GM23248 (cell line): Measurements from ENCODE around the gene GAS7. TPM values are rescaled to one million over a fixed set of nuclear protein-coding genes. Genes with fewer than 3 reads are reported as not detected.
A peak's percentile ranks its signal among the peaks of the same experiment; 100 is the strongest.

Experiments used
- DNase-seq: peaks from one replicate; pipeline ENCODE4 v3.0.0-alpha.2; 2015
- H2AFZ ChIP-seq: fragments of 200-600 bp; sonication (generic); 2 replicates; pipeline ENCODE4 v1.6.1; 2016; ENCODE audit warnings: antibody characterized with exemption
- H3F3A ChIP-seq: fragments of 200-600 bp; sonication (generic); 2 replicates; pipeline ENCODE4 v1.6.1; 2016; ENCODE audit warnings: mild to moderate bottlenecking, antibody characterized with exemption, mixed run types; ENCODE audit not compliant: insufficient read depth
- H3K27ac ChIP-seq: fragments of 200-600 bp; sonication (generic); 2 replicates; pipeline ENCODE4 v1.5.1; 2016; ENCODE audit warnings: mild to moderate bottlenecking
- H3K27me3 ChIP-seq: fragments of 200-600 bp; sonication (generic); replicated peaks from 2 replicates; pipeline ENCODE4 v1.6.1; 2016; ENCODE audit warnings: mild to moderate bottlenecking; ENCODE audit not compliant: insufficient read depth
- H3K36me3 ChIP-seq: fragments of 200-600 bp; sonication (generic); 2 replicates; pipeline ENCODE4 v1.6.1; 2016; ENCODE audit warnings: low read depth, mild to moderate bottlenecking
- H3K4me1 ChIP-seq: fragments of 200-600 bp; sonication (generic); 2 replicates; pipeline ENCODE4 v1.6.1; 2016; ENCODE audit warnings: mild to moderate bottlenecking; ENCODE audit not compliant: insufficient read depth
- H3K4me2 ChIP-seq: fragments of 200-600 bp; sonication (generic); one replicate; pipeline ENCODE4 v1.6.1; 2016; ENCODE audit warnings: mild to moderate bottlenecking; ENCODE audit not compliant: unreplicated experiment
- H3K4me3 ChIP-seq: fragments of 200-600 bp; sonication (generic); 2 replicates; pipeline ENCODE4 v1.5.1; 2016; ENCODE audit warnings: mild to moderate bottlenecking
- H3K79me2 ChIP-seq: fragments of 200-600 bp; sonication (generic); 2 replicates; pipeline ENCODE4 v1.6.1; 2016; ENCODE audit warnings: mild to moderate bottlenecking; ENCODE audit not compliant: insufficient read depth
- H3K9ac ChIP-seq: fragments of 200-600 bp; sonication (generic); 2 replicates; pipeline ENCODE4 v1.6.1; 2016; ENCODE audit warnings: mild to moderate bottlenecking
- H3K9me2 ChIP-seq: fragments of 200-600 bp; sonication (generic); 2 replicates; pipeline ENCODE4 v1.6.1; 2016; ENCODE audit warnings: mixed run types, mild to moderate bottlenecking, moderate library complexity; ENCODE audit not compliant: insufficient read depth
- H3K9me3 ChIP-seq: fragments of 200-600 bp; sonication (generic); one replicate; pipeline ENCODE4 v1.6.1; 2017; ENCODE audit warnings: low read depth
- H4K20me1 ChIP-seq: fragments of 200-600 bp; sonication (generic); 2 replicates; pipeline ENCODE4 v1.6.0; 2016; ENCODE audit not compliant: insufficient read depth
- EZH2 ChIP-seq: fragments of 200-600 bp; sonication (generic); IDR thresholded peaks from 2 replicates; pipeline ENCODE4 v1.6.1; 2018; ENCODE audit warnings: antibody characterized with exemption, mild to moderate bottlenecking; ENCODE audit not compliant: insufficient read depth, poor library complexity, severe bottlenecking
- EZH2phosphoT487 ChIP-seq: fragments of 200-600 bp; sonication (generic); IDR thresholded peaks from 2 replicates; pipeline ENCODE4 v1.6.1; 2018; ENCODE audit warnings: antibody characterized with exemption, moderate library complexity, mild to moderate bottlenecking, low read depth; ENCODE audit not compliant: insufficient read depth
- WGBS, 2 experiments: methylation state at CpG; one replicate each; pipeline ENCODE4 v1.1.6; 2015 to 2017; ENCODE audit warnings: low lambda C conversion rate in 2 of 2, low coverage in 1 of 2; ENCODE audit errors: missing lambda C conversion rate in 2 of 2; 5-methylcytosine and 5-hydroxymethylcytosine counted together
- in situ Hi-C: fragments of 300-500 bp; cut with MboI; formaldehyde crosslinking; loops from 2 replicates; pipeline ENCODE4 v1.15.0; 2020
- polyA plus RNA-seq: library from polyadenylated mRNA; unstranded; fragments of >200 nt; fragmentation: Nextera tagmentation; extraction: Ambion mirVana; gene quantifications from 2 replicates; pipeline ENCODE4 v1.2.1, GENCODE V29; 2016
- total RNA-seq: library from RNA; depleted of rRNA; stranded (reverse); fragments of >200 nt; shearing (Covaris generic); gene quantifications from 2 replicates; pipeline ENCODE4 v1.2.3, GENCODE V29; 2014

GAS7 gene
- total and polyA plus RNA-seq, 2 experiments from 2014 or later, result 6.7 to 13.4 TPM

GRCh38 chr17:10171581-10171981 is 26.8 kb downstream of the GAS7 start:
- no peaks in the 10 kb centered on the region for H3K9me2 ChIP-seq
- H3K4me2 ChIP-seq, result peak overlapping the region; percentile 75

GRCh38 chr17:10171122-10171571 is 27.3 kb downstream of the GAS7 start:
- H4K20me1 ChIP-seq, result no peaks in the 10 kb centered on the region
- H3K9me2 ChIP-seq, result no peaks in the 10 kb centered on the region
- H3K36me3 ChIP-seq, result no peaks in the 10 kb centered on the region
- no peak overlapping the region for H3K9ac ChIP-seq
- H3K27ac ChIP-seq, result peak overlapping the region; percentile 10; the same call in 1 of the 2 replicates
- peak overlapping the region; percentile 32 for H3K4me3 ChIP-seq
- H3K4me1 ChIP-seq, result peaks cover 22% of the 10 kb centered on the region
- in situ Hi-C loops, result no loop called here
- peak overlapping the region; percentile 75 for H3K4me2 ChIP-seq
- peak; percentile 63 for DNase-seq
- H3K79me2 ChIP-seq, result peaks cover 14% of the 10 kb centered on the region
- peak overlapping the region; percentile 30 for H2AFZ ChIP-seq
- H3F3A ChIP-seq, result peaks cover 18% of the 10 kb centered on the region; the same call in 1 of the 2 replicates
- TF ChIP-seq EZH2 (no peak), EZH2phosphoT487 (no peak)
- no peaks in the 10 kb centered on the region for H3K27me3 ChIP-seq
- no peaks in the 10 kb centered on the region for H3K9me3 ChIP-seq
- 8 to 10% methylated on average over 8 of the region's 8 CpGs for WGBS, 2 experiments

More at GRCh38 chr17:10171581-10171981, 26.8 kb downstream of the GAS7 start:
- no peaks in the 10 kb centered on the region for H3K9me3 ChIP-seq
- H3K36me3 ChIP-seq, result no peaks in the 10 kb centered on the region
- 26 to 27% methylated on average over 6 of the region's 6 CpGs for WGBS, 2 experiments
- TF ChIP-seq EZH2 (no peak), EZH2phosphoT487 (no peak)
- peaks cover 24% of the 10 kb centered on the region for H3K4me1 ChIP-seq
- H2AFZ ChIP-seq, result peak overlapping the region; percentile 30; the same call in 1 of the 2 replicates
- peaks cover 15% of the 10 kb centered on the region; the same call in 1 of the 2 replicates for H3F3A ChIP-seq
- peak; percentile 38 for DNase-seq
- no peaks in the 10 kb centered on the region for H4K20me1 ChIP-seq
- H3K27ac ChIP-seq, result 0 out of 2 replicates have a peak overlapping the region, but pooled peaks have one; percentile 10
- no peak overlapping the region for H3K9ac ChIP-seq
- no peaks in the 10 kb centered on the region for H3K27me3 ChIP-seq
- in situ Hi-C loops, result no loop called here
- peak overlapping the region; percentile 32 for H3K4me3 ChIP-seq
- peaks cover 14% of the 10 kb centered on the region for H3K79me2 ChIP-seq

GRCh38 chr17:10170233-10170632 is 28.2 kb downstream of the GAS7 start:
- TF ChIP-seq EZH2phosphoT487, result no peak
- TF ChIP-seq EZH2, result no peak
- Histone ChIP-seq H4K20me1 (no peaks in the 10 kb centered on the region), H3K4me2 (no peak overlapping the region), H3K9me2 (no peaks in the 10 kb centered on the region), H3K4me3 (no peak overlapping the region), H3K9me3 (no peaks in the 10 kb centered on the region), H3K4me1 (peaks cover 22% of the 10 kb centered on the region), H2AFZ (no peak overlapping the region), H3K9ac (no peak overlapping the region), H3F3A (peaks cover 18% of the 10 kb centered on the region; the same call in 1 of the 2 replicates), H3K27ac (no peak overlapping the region), H3K79me2 (peaks cover 7% of the 10 kb centered on the region; the same call in 1 of the 2 replicates), H3K27me3 (no peaks in the 10 kb centered on the region), H3K36me3 (no peaks in the 10 kb centered on the region)
- 50 to 60% methylated on average over 3 of the region's 3 CpGs for WGBS, 2 experiments
- DNase-seq, result no peak
- in situ Hi-C loops, result no loop called here

DNA sequence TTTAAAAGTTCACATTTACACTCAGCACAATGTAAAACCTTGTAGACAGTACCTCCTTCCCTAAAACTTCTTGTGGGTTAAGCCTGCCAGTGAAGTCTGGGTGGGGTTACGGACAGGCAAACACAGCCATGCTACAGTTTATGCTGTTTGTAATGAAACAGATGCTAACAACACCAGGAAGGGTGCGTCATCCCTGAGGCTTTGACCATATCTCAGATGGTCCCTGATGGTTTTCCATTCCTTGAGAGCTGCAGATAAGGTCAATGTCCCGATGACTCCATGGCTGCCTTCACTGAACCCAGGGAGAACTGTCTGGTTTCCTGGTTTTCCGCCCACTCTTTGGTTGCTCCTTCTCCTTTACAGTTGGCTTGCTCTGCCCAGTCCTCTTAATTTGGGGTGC is 29.1 kb downstream of the GAS7 start:
- H3K27ac ChIP-seq, result no peak overlapping the region
- H3K9me2 ChIP-seq, result no peaks in the 10 kb centered on the region
- H3K27me3 ChIP-seq, result no peaks in the 10 kb centered on the region
- H2AFZ ChIP-seq, result no peak overlapping the region
- no peak overlapping the region for H3K4me2 ChIP-seq
- no peak for TF ChIP-seq EZH2phosphoT487
- TF ChIP-seq EZH2, result no peak
- DNase-seq, result peak; percentile 73
- peaks cover 18% of the 10 kb centered on the region; the same call in 1 of the 2 replicates for H3F3A ChIP-seq
- in situ Hi-C loops, result no loop called here
- no peak overlapping the region for H3K4me3 ChIP-seq
- H3K4me1 ChIP-seq, result peaks cover 22% of the 10 kb centered on the region
- no peaks in the 10 kb centered on the region for H3K9me3 ChIP-seq
- H4K20me1 ChIP-seq, result no peaks in the 10 kb centered on the region
- peaks cover 7% of the 10 kb centered on the region; the same call in 1 of the 2 replicates for H3K79me2 ChIP-seq
- WGBS, 2 experiments, result 39 to 41% methylated on average over 4 of the region's 4 CpGs
- no peaks in the 10 kb centered on the region for H3K36me3 ChIP-seq
- H3K9ac ChIP-seq, result no peak overlapping the region
